Femur (tissue), 1 donor: ENCODE results near the gene HPS1.

Source experiments
- DNase-seq: peaks from one replicate; pipeline ENCODE4 v3.0.0-alpha.2; 2017

HPS1 gene

GRCh38 chr10:98463976-98464754 is 17.4 kb upstream of the HPS1 start:
- DNase-seq = no peak

GRCh38 chr10:98463016-98463415 is 16.3 kb upstream of the HPS1 start:
- no peak for DNase-seq

GRCh38 chr10:98461500-98461842 is 14.7 kb upstream of the HPS1 start:
- no peak for DNase-seq

- no peak for DNase-seq
Observed at GRCh38 chr10:98460837-98461499, 14.2 kb upstream of the HPS1 start.

- no peak for DNase-seq
Observed at GRCh38 chr10:98458809-98459784, 12.4 kb upstream of the HPS1 start.

GRCh38 chr10:98457721-98458120 is 11.0 kb upstream of the HPS1 start:
- DNase-seq = no peak

- DNase-seq = no peak
Observed at GRCh38 chr10:98456686-98457482, 10.1 kb upstream of the HPS1 start.

- DNase-seq = no peak
Observed at GRCh38 chr10:98456043-98456570, 9.4 kb upstream of the HPS1 start.

- DNase-seq = no peak
Observed at GRCh38 chr10:98453729-98454128, 7.0 kb upstream of the HPS1 start.

GRCh38 chr10:98450618-98451017 is 3.9 kb upstream of the HPS1 start:
- DNase-seq = no peak

GRCh38 chr10:98449287-98449686 is 2.6 kb upstream of the HPS1 start:
- no peak for DNase-seq

- no peak for DNase-seq
Observed at GRCh38 chr10:98446151-98446660, 529 bp downstream of the HPS1 start.

GRCh38 chr10:98445200-98445812 is 1.4 kb downstream of the HPS1 start:
- DNase-seq = no peak

GRCh38 chr10:98444314-98445006 is 2.3 kb downstream of the HPS1 start:
- no peak for DNase-seq

- DNase-seq = no peak
Observed at GRCh38 chr10:98438715-98439114, 8.0 kb downstream of the HPS1 start.

GRCh38 chr10:98436704-98437103 is 10.0 kb downstream of the HPS1 start:
- no peak for DNase-seq

GRCh38 chr10:98435178-98435577 is 11.6 kb downstream of the HPS1 start:
- no peak for DNase-seq

GRCh38 chr10:98433881-98434732 is 12.6 kb downstream of the HPS1 start:
- no peak for DNase-seq

- DNase-seq = no peak
Observed at GRCh38 chr10:98433371-98433770, 13.4 kb downstream of the HPS1 start.

- DNase-seq = no peak
Observed at GRCh38 chr10:98432330-98432729, 14.4 kb downstream of the HPS1 start.
